ENCODE results near the gene EIF1. TPM values are rescaled to one million over a fixed set of nuclear protein-coding genes. Genes with fewer than 3 reads are reported as not detected.
A peak's percentile ranks its signal among the peaks of the same experiment; 100 is the strongest.

EIF1 gene
- total RNA-seq, 1 experiment from 2014 or later, result 356 TPM

- no peak for DNase-seq (ENCODE audit: extremely low read depth, low read depth)
Measured at GRCh38 chr17:41654678-41655607, 33.7 kb upstream of the EIF1 start.

- DNase-seq (ENCODE audit: extremely low read depth, low read depth), result no peak
Measured at GRCh38 chr17:41655611-41656111, 33.0 kb upstream of the EIF1 start.

GRCh38 chr17:41656249-41657023 lies 32.2 kb upstream of the EIF1 start:
- DNase-seq (ENCODE audit: extremely low read depth, low read depth), result no peak

- DNase-seq (ENCODE audit: extremely low read depth, low read depth), result no peak
Measured at GRCh38 chr17:41657176-41657754, 31.4 kb upstream of the EIF1 start.

- no peak for DNase-seq (ENCODE audit: extremely low read depth, low read depth)
Measured at GRCh38 chr17:41657936-41658335, 30.7 kb upstream of the EIF1 start.

- DNase-seq (ENCODE audit: extremely low read depth, low read depth), result no peak
Measured at GRCh38 chr17:41658846-41659245, 29.8 kb upstream of the EIF1 start.

- no peak for DNase-seq (ENCODE audit: extremely low read depth, low read depth)
Measured at GRCh38 chr17:41659427-41660212, 29.1 kb upstream of the EIF1 start.

GRCh38 chr17:41660221-41660711 lies 28.4 kb upstream of the EIF1 start:
- DNase-seq (ENCODE audit: extremely low read depth, low read depth), result no peak

GRCh38 chr17:41663451-41664171 lies 25.1 kb upstream of the EIF1 start:
- DNase-seq (ENCODE audit: extremely low read depth, low read depth), result no peak

GRCh38 chr17:41664172-41664457 lies 24.6 kb upstream of the EIF1 start:
- no peak for DNase-seq (ENCODE audit: extremely low read depth, low read depth)

- DNase-seq (ENCODE audit: extremely low read depth, low read depth), result no peak
Measured at GRCh38 chr17:41664587-41665565, 23.8 kb upstream of the EIF1 start.

- DNase-seq (ENCODE audit: extremely low read depth, low read depth), result peak; percentile 75
Measured at GRCh38 chr17:41665566-41666236, 23.0 kb upstream of the EIF1 start.

- DNase-seq (ENCODE audit: extremely low read depth, low read depth), result no peak
Measured at GRCh38 chr17:41666237-41666641, 22.4 kb upstream of the EIF1 start.

GRCh38 chr17:41666708-41667279 lies 21.9 kb upstream of the EIF1 start:
- DNase-seq (ENCODE audit: extremely low read depth, low read depth), result peak; percentile 75

- DNase-seq (ENCODE audit: extremely low read depth, low read depth), result no peak
Measured at GRCh38 chr17:41667280-41668041, 21.2 kb upstream of the EIF1 start.

GRCh38 chr17:41672153-41672552 lies 16.5 kb upstream of the EIF1 start:
- no peak for DNase-seq (ENCODE audit: extremely low read depth, low read depth)
